Inflammatory macrophage (primary cell): ENCODE results near the gene WASHC3.
"Not testable (repeated sequence)": the region's sequence is repeated elsewhere in the genome, so short reads cannot be mapped to it uniquely, and the experiment has no call there.

ENCODE experiments used
- DNase-seq, 2 donors: peaks; one replicate each; pipeline ENCODE4 v3.0.0-alpha.2; 2020 to 2022
- total RNA-seq, 18 experiments: gene quantifications; one replicate each; lab custom pipeline; 2026; ENCODE audit warnings: mixed read lengths in 6 of 18, inconsistent platforms in 2 of 18; lab: John Stamatoyannopoulos, UW

WASHC3 gene, protein sequence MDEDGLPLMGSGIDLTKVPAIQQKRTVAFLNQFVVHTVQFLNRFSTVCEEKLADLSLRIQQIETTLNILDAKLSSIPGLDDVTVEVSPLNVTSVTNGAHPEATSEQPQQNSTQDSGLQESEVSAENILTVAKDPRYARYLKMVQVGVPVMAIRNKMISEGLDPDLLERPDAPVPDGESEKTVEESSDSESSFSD
- 15.7 to 42.8 (median 27.6) reads per million in 18 experiments for total RNA-seq

- peak; percentile 96 for DNase-seq
Measured at GRCh38 chr12:102061560-102062418, at the start of gene WASHC3. Gene WASHC3 (minus strand): TSS chr12:102061991. CDS start chr12:102061962, 29 bp downstream.

DNA sequence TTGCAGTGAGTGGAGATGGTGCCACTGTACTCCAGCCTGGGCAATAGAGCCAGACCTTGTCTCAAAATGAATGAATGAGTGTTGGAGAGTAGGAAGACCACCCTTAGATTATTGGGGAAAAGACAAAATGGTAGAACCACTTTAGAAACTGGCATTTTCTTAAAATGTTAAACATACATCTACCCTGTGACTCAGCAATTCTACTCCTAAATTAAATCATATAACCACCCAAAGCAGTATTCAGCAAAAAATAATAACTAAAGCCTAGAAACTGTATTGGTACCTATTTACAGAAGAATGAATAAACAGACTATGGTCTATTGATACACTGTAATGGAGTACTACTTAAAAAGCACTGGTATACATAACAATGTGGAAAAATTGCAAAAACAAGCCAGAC, 49.0 kb upstream of the WASHC3 start:
- no peak for DNase-seq

- DNase-seq = no peak
Measured at GRCh38 chr12:102107970-102108369, 46.2 kb upstream of the WASHC3 start.

GRCh38 chr12:102106905-102107304, 45.1 kb upstream of the WASHC3 start:
- DNase-seq = no peak

- no peak for DNase-seq
Measured at GRCh38 chr12:102096855-102097254, 35.1 kb upstream of the WASHC3 start.

DNA sequence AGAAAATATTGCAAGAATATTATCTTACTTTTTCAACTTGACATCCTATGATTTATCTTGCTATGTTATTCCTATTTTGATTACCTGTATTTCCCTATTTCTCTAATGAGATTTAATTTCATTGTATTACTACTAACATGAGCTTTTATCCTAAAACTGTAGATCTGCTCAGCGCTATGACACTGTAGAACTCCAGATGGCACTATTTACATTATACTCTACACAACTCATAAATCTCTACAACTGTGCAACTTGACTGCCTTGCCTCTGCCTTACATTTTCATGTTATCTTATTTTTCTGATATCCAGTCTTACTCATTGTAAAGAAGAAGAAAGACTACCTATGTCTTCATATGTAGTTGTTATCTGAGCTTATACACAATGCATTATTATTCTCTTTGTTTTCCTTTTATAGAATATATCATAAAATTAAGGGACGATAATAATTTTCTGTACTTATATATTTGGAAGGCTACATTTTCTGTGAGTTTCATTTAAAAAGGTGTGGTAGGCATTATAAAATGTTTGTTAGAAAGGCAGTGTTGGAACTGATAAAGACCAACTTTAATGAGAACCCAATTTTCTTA, 34.0 kb upstream of the WASHC3 start:
- peak; percentile 15 to 28 for DNase-seq

GRCh38 chr12:102093319-102093718, 31.5 kb upstream of the WASHC3 start:
- no peak for DNase-seq

GRCh38 chr12:102089228-102089835, 27.5 kb upstream of the WASHC3 start:
- DNase-seq = not testable (repeated sequence)

DNA sequence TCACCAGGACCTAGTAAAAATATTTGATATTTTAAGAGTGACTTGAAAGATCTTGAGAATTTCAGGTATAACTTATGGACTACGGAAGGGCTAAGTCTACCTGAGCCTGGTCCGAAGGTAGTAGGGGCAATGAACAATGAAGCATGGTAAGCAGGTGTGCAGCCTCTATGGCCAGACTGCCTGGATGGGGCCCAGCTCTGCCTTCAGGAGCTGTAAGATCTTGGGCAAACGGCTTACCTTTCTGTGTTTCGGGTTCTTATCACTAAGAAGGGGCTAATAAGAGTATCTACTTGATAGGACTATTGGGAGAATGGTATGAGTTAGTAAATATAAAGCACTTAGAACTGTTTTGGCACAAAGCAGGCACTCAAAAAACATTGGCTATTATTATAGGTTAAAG, 19.1 kb upstream of the WASHC3 start:
- no peak for DNase-seq

GRCh38 chr12:102072092-102072491, 10.3 kb upstream of the WASHC3 start:
- DNase-seq = not testable (repeated sequence)

DNA sequence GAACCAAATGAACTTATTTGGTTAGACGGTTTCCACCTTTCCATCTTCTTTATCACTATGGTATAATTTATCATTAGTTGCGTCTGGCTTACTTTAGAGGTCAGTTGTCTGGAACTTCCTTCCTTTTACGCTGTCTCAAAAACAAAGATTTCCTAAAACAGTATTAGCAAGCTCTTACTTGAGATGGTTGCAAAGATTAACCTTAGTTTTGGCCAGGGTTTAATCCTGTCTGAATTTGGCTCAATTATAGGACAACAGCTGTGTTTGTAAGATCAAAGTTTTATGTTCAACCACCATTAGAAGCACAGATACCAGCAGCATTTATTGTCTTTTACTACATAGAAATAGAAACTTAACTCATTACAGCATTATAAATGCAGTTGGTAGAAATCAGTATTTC, 7.9 kb upstream of the WASHC3 start:
- DNase-seq = no peak

DNA sequence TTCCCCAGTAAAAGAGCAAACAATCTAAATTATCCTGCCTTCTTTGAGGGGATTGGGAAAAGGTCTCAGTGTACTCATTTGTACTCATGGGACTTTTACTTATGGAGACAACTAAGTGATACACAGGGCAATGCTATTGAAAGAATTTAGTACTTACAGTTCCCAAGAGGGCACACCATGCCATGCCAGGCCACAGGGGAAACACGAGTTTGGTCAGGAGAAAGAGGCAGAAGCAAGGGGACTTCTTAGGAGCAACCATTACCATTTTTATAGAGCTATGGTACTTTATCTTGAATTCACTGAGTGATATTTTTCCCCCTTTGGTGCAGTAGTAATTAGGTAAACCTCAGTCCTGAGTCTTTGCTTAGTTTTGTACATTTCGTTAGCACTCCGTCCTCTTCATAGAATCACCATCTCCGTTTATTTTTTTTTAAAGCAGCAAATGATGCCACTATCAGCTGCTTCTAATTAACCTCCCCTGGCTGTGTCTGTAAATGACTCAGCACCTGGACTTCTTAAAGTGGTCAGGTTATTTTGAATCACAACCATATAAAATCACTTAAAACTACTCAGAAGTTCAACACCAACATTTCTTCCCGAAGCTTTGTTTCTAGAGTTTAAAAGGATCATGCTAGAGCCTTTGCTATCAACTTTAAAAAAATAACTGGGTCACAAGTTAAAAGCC, 5.9 kb upstream of the WASHC3 start:
- DNase-seq = no peak

DNA sequence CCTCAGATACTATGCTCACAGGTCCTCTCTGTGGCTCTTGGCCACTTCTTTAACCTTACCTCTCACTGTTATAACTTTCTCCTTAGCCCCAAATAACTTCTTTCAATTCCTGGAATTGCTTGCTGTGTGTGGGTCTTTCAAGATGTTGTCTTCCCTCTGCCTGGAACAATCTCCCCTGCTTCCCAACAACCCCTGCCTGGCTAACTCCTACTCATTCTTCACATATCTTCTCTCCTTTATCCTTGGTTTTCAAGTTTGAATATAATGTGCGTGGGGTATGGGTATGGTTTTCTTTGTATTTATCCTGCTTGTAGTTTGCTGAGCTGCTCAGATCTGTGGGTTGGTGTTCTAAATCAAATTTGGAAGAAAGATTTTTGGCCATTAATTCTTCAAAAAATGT, 2.7 kb upstream of the WASHC3 start:
- DNase-seq = no peak

DNA sequence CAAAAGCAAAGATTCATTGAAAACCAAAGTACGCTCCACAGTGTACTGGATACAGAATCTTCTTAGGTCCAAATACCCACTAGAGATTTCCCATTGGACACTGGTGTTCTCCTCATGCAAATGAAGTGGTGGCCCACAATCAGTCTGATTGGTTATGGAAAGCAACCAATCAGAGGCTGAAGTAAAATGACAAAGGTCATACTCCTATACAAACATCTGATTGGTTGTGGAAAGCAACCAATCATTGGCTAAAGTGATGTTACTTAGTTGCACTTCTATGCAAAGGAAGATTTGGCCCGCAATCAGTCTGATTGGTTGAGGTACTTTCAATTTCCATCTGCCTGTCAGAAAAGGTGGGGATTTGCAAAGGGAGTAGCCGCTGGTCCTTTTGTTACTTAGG, 1.3 kb upstream of the WASHC3 start:
- no peak for DNase-seq

DNA sequence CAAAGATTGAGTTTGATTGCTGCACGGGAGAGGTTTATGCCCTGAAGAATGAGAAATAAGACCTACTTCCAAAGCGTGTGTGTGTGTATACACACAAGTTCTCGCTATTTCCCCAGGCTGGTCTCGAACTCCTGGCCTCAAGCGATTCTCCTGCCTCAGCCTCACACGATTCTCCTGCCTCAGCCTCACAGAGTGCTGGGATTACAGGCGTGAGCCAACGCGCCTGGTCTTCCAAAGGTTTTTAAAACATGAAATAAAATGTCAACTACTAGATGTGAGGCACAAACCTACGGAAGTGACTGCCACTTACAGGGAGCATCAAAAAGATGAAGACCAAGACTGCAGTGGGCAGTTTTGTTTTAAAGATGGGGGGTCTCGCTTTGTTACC, 622 bp upstream of the WASHC3 start:
- DNase-seq = no peak

DNA sequence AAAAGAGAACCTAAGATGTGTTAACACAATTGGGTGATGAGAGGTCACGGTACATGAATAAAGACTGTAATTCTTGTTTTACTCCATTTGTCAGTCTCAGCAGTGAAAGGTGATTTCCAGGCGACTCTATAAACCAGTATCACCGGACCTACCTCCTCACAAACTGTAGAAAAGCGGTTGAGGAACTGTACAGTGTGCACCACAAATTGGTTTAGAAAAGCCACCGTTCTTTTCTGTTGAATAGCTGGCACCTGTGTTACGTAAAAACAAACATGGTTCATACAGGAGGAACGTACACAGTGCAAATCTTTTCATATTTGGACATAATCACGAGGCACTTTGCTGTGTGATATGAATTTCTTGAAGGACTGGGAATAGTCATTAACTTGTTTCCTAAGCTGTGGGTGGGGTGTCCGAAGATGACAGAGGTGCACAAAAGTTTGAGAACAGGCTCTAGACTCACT, 663 bp downstream of the WASHC3 start:
- DNase-seq = peak; percentile 14 to 16

DNA sequence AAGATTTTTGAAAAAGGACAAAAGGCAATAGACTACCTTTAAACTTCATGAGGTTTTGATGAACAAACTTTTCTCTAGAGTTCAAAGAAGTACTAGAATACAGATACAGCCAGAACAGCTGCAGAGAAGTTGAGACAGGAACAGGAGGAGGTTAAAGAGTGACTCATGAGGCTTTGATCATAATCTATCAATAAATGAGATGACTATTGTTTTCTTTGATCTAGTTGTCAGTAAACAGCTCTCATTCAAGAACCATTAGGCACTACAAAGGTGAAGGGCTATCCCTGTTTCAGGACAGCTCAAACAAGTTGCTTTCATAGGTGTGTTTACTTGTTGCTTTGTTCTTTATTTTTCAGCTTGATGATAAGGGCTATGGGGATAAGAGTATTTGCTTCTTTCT, 2.4 kb downstream of the WASHC3 start:
- no peak for DNase-seq

- DNase-seq = no peak
Measured at GRCh38 chr12:102054345-102054744, 7.4 kb downstream of the WASHC3 start.

DNA sequence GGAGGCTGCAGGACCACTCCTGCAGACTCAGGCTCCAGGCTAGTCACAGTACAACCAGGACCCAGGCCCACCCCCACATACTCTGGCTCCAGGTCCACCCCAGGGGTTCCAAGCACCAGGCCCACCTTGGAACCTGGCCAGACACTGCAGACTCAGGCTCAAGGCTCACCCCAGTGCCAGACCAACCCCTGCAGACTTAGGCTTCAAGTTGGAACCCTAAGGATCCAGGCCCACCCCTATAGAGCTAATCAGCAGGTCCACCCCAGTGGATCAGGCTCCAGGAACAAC, 8.8 kb downstream of the WASHC3 start:
- no peak for DNase-seq

DNA sequence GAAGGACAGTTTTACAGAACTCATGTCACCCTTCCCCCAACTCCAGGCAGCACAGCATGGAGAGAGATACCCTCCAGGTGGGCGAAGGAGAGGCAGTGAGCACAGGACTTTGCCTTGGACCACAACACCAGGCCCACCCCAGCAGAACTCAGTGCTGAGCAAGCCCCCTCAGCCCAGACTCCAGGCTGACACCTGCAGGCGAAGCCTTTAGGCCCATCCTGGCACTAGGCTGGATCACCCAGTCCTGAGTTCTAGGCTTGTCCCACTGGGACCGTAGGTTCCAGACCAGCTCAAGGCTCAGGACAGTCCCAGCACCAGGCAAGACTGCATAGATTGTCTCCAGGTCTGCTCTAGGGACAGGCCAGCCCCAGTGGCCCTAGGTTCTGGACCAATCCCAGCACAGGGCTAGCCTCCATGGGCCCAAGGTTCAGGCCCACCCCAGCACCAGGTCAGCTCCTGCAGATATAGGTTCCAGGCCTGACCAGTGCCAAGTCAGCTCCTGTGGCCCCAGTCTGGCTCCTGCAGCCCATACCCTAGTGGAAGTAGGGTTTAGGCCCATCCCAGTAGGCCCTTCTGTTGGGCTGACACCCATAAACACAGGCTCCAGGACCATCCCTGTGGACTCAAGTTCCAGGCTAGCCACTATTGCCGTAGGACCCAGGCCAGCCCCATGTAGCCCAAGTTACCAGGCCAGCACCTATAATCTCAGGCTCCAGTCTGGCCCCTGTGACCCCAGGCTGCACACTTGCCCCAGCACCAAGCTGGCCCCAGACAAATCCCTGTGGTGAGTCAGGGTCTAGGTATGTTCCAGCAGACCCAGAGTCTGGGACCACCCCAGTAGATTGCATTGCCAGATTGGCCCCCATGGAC, 9.4 kb downstream of the WASHC3 start:
- DNase-seq = no peak

DNA sequence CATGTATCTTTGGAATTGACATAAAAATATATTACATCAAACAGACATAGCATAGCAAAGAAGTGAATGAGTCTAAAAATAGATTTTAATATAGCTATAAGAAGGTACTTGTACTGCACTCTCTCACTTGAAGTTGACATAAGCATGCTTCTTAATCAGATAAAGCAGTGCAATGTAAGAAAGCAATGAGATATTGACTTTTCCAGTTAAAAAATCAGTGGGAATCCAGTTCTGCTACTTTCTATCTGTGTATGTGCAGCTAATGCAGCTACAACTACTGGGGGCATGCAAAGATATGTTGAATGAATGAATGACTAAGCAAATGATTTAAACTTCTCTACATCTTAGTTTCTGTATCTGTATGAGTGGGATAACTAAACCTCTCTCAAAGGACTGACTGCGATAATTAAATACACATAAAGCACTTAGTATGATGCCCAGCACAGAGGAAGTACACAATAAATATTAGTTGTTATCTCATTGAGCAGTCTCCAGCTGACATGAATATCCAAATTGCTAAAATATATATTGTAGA, 10.3 kb downstream of the WASHC3 start:
- no peak for DNase-seq
